Stimulated activated effector memory CD8-positive, alpha-beta T cell treated with anti-CD3 and anti-CD28 coated beads, Interleukin-12 subunit alpha, Interleukin-12 subunit beta, amount 100 ng/mL, for 72 hours (primary cell): ENCODE measurements around the gene NMNAT1.
"Not testable (repeated sequence)": the region's sequence is repeated elsewhere in the genome, so short reads cannot be mapped to it uniquely, and the experiment has no call there.

Experiments used
- ATAC-seq: fragments of 150-1000 bp; cut with Tn5 transposase; 2 replicates; pipeline ENCODE4 v1.10.0; 2021
- DNase-seq, 2 donors: peaks; one replicate each; pipeline ENCODE4 v3.0.0; 2021 to 2022; ENCODE audit warnings: low spot score in 2 of 2
- H3K27ac Mint-ChIP-seq: one replicate; pipeline ENCODE4 v1.8.0; 2022; ENCODE audit warnings: mild to moderate bottlenecking, mixed read lengths
- H3K36me3 Mint-ChIP-seq: one replicate; pipeline ENCODE4 v1.8.0; 2022; ENCODE audit warnings: mild to moderate bottlenecking, mixed read lengths
- H3K4me1 Mint-ChIP-seq: one replicate; pipeline ENCODE4 v1.8.0; 2022; ENCODE audit warnings: mixed read lengths
- H3K4me3 Mint-ChIP-seq: one replicate; pipeline ENCODE4 v1.8.0; 2022; ENCODE audit warnings: mild to moderate bottlenecking, mixed read lengths
- H3K9me3 Mint-ChIP-seq: one replicate; pipeline ENCODE4 v1.8.0; 2022; ENCODE audit warnings: mixed read lengths

Gene NMNAT1

GRCh38 chr1:9910423-9911178 is 32.7 kb upstream of the NMNAT1 start:
- ATAC-seq = peak; percentile 97

GRCh38 chr1:9912264-9912936 is 30.9 kb upstream of the NMNAT1 start:
- no peak for DNase-seq
- H3K4me1 Mint-ChIP-seq = peaks cover 41% of the 10 kb centered on the region
- no peaks in the 10 kb centered on the region for H3K9me3 Mint-ChIP-seq
- no peak overlapping the region for H3K27ac Mint-ChIP-seq
- H3K4me3 Mint-ChIP-seq = peak overlapping the region; percentile 9
- H3K36me3 Mint-ChIP-seq = peaks cover 14% of the 10 kb centered on the region
- ATAC-seq = no peak

More at GRCh38 chr1:9910423-9911178, 32.7 kb upstream of the NMNAT1 start:
- Mint-ChIP-seq H3K4me3 (peak overlapping the region; percentile 86), H3K4me1 (peaks cover 51% of the 10 kb centered on the region), H3K36me3 (peaks cover 15% of the 10 kb centered on the region), H3K9me3 (no peaks in the 10 kb centered on the region), H3K27ac (peak overlapping the region; percentile 88)
- DNase-seq = peak; percentile 99 to 100

DNA sequence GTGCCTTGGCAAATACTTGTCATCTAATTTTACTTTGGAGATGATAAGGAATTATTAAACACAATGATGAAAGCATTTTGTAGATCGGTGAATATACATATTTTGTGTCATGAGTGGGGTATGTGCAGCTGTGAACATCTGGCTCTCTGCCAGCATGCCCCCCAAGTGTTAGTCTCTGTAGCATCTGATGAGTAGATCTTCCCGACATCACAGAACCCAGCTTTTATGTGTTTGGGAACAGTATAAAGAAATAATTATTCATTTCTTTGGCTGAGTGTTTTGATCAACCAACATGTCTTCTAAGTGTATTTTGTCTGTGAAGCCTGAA is 28.7 kb upstream of the NMNAT1 start:
- H3K4me1 Mint-ChIP-seq = peaks cover 29% of the 10 kb centered on the region
- ATAC-seq (no peak), DNase-seq (no peak)
- no peak overlapping the region for H3K4me3 Mint-ChIP-seq
- no peak overlapping the region for H3K27ac Mint-ChIP-seq
- H3K9me3 Mint-ChIP-seq = no peaks in the 10 kb centered on the region
- H3K36me3 Mint-ChIP-seq = peaks cover under 1% of the 10 kb centered on the region

GRCh38 chr1:9916452-9916851 is 26.8 kb upstream of the NMNAT1 start:
- ATAC-seq = no peak
- H3K4me3 Mint-ChIP-seq = no peak overlapping the region
- H3K27ac Mint-ChIP-seq = no peak overlapping the region
- no peak for DNase-seq
- H3K9me3 Mint-ChIP-seq = no peaks in the 10 kb centered on the region
- H3K4me1 Mint-ChIP-seq = peaks cover 18% of the 10 kb centered on the region
- no peaks in the 10 kb centered on the region for H3K36me3 Mint-ChIP-seq

DNA sequence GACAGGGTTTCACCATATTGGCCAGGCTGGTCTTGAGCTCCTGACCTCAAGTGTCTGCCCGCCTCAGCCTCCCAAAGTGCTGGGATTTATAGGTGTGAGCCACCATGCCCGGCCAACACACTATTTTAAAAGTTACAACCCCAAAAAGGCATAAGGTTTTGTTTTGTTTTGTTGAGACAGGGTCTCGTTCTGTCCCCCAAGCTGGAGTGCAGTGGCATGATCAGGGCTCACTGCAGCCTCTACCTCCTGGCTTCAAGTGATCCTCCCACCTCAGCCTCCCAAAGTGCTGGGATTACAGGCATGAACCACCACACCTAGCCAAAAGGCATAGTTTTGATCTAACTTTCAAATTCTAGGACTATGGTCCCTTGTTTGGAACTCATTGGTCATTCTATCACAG is 25.8 kb upstream of the NMNAT1 start:
- not testable (repeated sequence) for H3K4me3 Mint-ChIP-seq, H3K36me3 Mint-ChIP-seq, H3K9me3 Mint-ChIP-seq, DNase-seq, H3K27ac Mint-ChIP-seq, ATAC-seq
- H3K4me1 Mint-ChIP-seq = peaks cover 11% of the 10 kb centered on the region

DNA sequence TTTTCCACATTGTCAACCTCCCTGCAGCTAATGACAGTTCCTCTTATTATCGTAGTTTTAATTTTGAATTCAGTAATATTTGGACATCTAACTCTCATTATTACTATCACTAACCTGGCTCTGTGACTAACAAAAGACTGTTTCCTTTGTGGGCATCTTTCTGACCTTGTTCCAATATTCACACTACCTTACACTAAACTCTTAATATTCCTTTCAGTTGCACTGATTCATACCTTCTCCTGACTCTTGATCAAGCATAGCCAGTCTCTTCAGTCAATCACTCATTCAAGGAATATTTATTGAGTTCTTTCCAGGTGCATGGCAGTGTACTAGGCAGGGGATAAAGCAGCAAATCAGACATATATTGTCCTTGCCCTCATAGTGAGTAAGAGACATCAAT is 25.4 kb upstream of the NMNAT1 start:
- no peak for DNase-seq
- Mint-ChIP-seq H3K4me1 (peaks cover 8% of the 10 kb centered on the region), H3K9me3 (no peaks in the 10 kb centered on the region), H3K27ac (no peak overlapping the region), H3K36me3 (no peaks in the 10 kb centered on the region), H3K4me3 (no peak overlapping the region)
- ATAC-seq = peak; percentile 69

- ATAC-seq = no peak
- no peaks in the 10 kb centered on the region for H3K9me3 Mint-ChIP-seq
- no peak for DNase-seq
- no peaks in the 10 kb centered on the region for H3K36me3 Mint-ChIP-seq
- H3K4me3 Mint-ChIP-seq = no peak overlapping the region
- H3K4me1 Mint-ChIP-seq = peaks cover 8% of the 10 kb centered on the region
- no peak overlapping the region for H3K27ac Mint-ChIP-seq
These were observed 22.7 kb upstream of the NMNAT1 start for GRCh38 chr1:9920606-9921005.

DNA sequence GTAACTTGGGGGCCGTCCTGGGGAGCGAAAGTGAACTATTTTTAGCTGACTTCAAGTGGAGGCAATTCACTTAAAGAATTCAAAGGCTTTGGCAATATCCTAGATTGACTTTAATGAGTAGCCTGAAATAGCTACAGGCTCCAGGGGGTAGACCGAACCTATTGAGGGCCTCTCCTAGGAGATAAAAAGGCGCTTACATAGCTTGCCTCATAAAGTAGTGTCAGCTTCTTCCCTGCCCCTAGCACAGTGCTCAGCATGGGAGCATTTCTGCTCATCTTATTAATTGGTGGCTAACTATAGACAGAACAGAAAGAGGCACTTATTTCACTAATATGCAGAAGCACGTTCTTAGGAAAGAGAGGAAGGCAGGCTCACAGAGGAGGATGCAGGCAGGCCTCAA is 20.9 kb upstream of the NMNAT1 start:
- H3K4me3 Mint-ChIP-seq = no peak overlapping the region
- H3K36me3 Mint-ChIP-seq = peaks cover 14% of the 10 kb centered on the region
- no peak overlapping the region for H3K27ac Mint-ChIP-seq
- ATAC-seq (no peak), DNase-seq (no peak)
- H3K4me1 Mint-ChIP-seq = peaks cover 8% of the 10 kb centered on the region
- no peaks in the 10 kb centered on the region for H3K9me3 Mint-ChIP-seq

DNA sequence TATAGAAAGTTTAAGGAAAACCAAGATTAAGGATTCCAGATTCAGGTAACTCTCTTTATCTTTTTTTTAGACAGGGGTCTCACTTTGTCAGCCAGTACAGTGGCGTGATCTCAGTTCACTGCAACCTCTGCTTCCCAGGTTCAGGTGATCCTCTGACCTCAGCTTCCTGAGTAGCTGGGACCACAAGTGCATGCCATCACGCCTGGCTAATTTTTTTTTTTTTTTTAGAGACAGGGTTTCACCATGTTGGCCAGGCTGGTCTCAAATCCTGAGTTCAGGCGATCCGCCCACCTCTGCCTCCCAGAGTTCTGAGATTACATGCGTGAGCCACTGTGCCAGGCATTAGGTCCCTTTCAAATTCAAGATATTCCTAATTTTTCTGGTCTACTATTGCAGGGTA is 16.0 kb upstream of the NMNAT1 start:
- DNase-seq = no peak

DNA sequence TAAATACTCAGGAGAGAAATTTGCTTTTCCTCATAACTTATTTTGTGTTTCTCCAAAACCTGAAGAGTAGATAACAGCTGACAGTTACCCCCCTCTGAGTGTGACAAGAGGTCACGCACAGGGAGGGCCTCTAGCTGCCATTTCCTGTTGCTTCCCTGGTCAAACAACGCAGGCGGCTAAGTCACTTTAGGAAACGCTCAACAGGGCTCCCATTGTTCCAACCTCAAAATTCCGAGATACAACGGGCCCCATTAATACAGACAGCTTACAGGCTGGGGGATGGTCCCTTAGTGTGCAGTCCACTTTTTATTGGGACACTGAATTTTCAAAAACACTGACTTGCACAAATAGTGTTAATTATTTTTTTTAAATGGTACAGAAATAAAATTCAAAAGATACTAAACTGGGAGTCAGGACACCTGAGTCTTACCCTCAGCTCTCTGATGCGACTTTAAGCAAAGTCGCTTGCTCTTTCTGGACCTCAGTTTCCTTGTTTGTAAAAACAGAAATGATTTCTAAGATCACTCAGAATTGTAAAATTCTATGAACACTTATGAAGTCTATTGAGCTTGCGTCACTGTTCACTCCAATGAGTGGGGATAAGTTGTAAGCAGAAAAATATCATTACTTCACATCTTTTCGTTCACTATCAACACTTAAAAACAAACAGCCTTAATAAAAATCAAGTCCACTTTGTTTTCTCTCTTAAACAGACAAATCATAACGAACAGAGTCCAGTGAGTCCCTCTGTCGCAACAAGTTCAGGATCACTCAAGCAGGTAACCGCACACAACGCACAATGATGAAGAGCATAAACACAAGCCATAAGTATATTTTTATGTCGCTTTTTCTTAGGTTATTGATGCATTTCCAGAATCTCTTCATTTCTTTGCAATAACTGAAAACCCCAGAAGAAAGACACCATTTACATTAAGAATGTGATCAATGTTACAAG is 13.6 kb upstream of the NMNAT1 start:
- Mint-ChIP-seq H3K36me3 (peaks cover 88% of the 10 kb centered on the region), H3K27ac (no peak overlapping the region), H3K4me3 (no peak overlapping the region), H3K9me3 (no peaks in the 10 kb centered on the region), H3K4me1 (no peaks in the 10 kb centered on the region)
- no peak for DNase-seq
- no peak for ATAC-seq

More for the DNA sequence above, 16.0 kb upstream of the NMNAT1 start:
- Mint-ChIP-seq H3K9me3 (no peaks in the 10 kb centered on the region), H3K27ac (peak overlapping the region; percentile 36), H3K4me1 (no peaks in the 10 kb centered on the region), H3K4me3 (no peak overlapping the region), H3K36me3 (peaks cover 64% of the 10 kb centered on the region)
- no peak for ATAC-seq

DNA sequence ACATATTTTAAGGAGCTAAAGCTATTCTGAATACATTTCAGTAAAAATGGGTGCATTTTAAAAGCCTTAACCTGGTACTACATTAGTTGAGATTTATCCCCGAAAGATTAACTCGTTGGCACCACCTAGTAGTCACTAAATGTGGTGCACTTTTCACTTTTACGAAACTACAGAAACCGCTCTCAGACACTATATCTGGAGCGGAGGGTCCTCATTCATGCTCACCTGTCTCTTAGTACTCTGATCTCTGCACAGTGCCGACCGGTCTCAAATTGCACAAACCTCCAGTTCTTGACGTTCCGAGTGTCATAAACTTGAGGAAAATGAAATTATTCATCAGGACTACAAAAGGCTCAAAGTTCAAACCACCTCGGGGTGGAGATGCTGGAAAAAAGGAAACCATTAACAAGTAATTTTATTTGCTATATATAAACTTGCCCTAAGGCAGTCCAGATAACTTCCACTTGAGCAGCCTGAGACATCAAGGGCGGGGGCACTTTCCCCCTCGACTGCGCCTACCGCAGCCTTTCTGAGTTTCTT is 806 bp upstream of the NMNAT1 start:
- Mint-ChIP-seq H3K4me1 (peaks cover 12% of the 10 kb centered on the region), H3K4me3 (peak overlapping the region; percentile 97), H3K27ac (peak overlapping the region; percentile 99), H3K9me3 (no peaks in the 10 kb centered on the region), H3K36me3 (peaks cover 59% of the 10 kb centered on the region)
- peak in 1 of 2 donors; percentile 64 for DNase-seq
- ATAC-seq = peak; percentile 58

DNA sequence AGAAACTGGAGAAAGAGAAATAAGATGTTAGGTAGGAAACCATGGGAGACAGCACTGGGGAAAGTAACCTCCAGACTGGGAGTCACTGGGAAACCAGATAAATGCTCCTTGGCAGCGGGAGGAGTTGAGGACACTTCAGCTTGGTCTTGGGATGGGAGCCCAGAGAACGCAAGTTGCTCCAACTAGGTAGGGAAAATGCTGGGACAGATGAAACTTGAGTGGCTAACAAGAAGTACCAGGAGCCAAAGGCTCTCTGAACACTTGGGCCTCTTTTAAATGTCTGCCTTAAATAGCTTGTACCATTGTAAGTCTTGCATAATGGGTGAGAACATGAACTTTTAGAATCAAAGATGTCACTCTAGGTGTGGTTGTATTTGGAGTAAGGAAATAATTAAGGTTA is 3.0 kb downstream of the NMNAT1 start:
- H3K9me3 Mint-ChIP-seq = no peaks in the 10 kb centered on the region
- ATAC-seq (no peak), DNase-seq (no peak)
- H3K27ac Mint-ChIP-seq = no peak overlapping the region
- peaks cover 29% of the 10 kb centered on the region for H3K36me3 Mint-ChIP-seq
- H3K4me3 Mint-ChIP-seq = no peak overlapping the region
- H3K4me1 Mint-ChIP-seq = peaks cover 18% of the 10 kb centered on the region

DNA sequence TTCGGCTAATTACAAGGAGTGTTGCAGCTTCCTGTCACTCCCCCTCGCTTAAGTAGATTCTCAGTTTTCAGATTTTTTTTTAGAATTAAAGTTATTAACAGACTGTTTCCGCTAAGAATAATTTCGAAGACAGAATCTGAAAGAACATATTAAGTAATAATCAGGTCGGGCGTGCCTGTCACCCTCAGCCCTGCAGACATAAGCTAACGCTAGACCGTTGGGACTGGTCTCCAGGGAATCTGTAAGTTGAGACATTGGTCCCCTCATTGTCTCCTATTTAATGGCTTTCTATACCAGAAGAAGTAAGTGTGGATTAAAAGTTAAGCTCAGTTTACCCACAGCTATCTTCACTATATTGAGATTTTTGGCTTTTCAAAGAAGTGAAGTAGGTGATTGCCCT is 14.5 kb downstream of the NMNAT1 start:
- no peak overlapping the region for H3K27ac Mint-ChIP-seq
- H3K4me3 Mint-ChIP-seq = no peak overlapping the region
- H3K4me1 Mint-ChIP-seq = no peaks in the 10 kb centered on the region
- DNase-seq (no peak), ATAC-seq (no peak)
- H3K36me3 Mint-ChIP-seq = no peaks in the 10 kb centered on the region
- no peaks in the 10 kb centered on the region for H3K9me3 Mint-ChIP-seq

GRCh38 chr1:9960011-9960410 is 16.7 kb downstream of the NMNAT1 start:
- Mint-ChIP-seq H3K36me3 (no peaks in the 10 kb centered on the region), H3K4me1 (no peaks in the 10 kb centered on the region), H3K4me3 (no peak overlapping the region), H3K9me3 (no peaks in the 10 kb centered on the region), H3K27ac (no peak overlapping the region)
- DNase-seq (no peak), ATAC-seq (no peak)
